IMR-90 (cell line): Measurements from ENCODE around the gene HOXB1. TPM values are rescaled to one million over a fixed set of nuclear protein-coding genes. Genes with fewer than 3 reads are reported as not detected.
A peak's percentile ranks its signal among the peaks of the same experiment; 100 is the strongest.

Experiments used
- ATAC-seq: fragments of 200-7000 bp; cut with Tn5 transposase; 2 replicates; pipeline ENCODE4 v1.9.1; 2020; ENCODE audit warnings: low read depth, mild to moderate bottlenecking, moderate library complexity
- BruUV-seq: library from RNA; stranded (reverse); fragments of 400-500 nt; replicated peaks from 2 replicates; lab custom pipeline; 2021; lab: Mats Ljungman, UMichigan
- CTCF ChIA-PET: fragments of 300-600 bp; formaldehyde crosslinking; extraction: SDS; loops from one replicate; lab custom pipeline; 2021; ENCODE audit warnings: antibody characterized with exemption; lab: Yijun Ruan, JAX
- POLR2A ChIA-PET: fragments of 300-600 bp; sonication (Branson Sonifier 250); formaldehyde crosslinking; loops from one replicate; lab custom pipeline; 2022; ENCODE audit warnings: antibody characterized with exemption; ENCODE audit not compliant: unreplicated experiment; lab: Charles Lee
- DNase-seq: peaks from one replicate; pipeline ENCODE4 v3.0.0; 2013
- H2AFZ ChIP-seq: replicated peaks from 2 replicates; pipeline ENCODE3; 2013; ENCODE audit warnings: low read length, mild to moderate bottlenecking; ENCODE audit not compliant: poor library complexity
- H2AK5ac ChIP-seq: 2 replicates; pipeline ENCODE4 v1.6.1; 2013; ENCODE audit warnings: low read depth, low read length, inconsistent platforms
- H2AK9ac ChIP-seq: replicated peaks from 2 replicates; pipeline ENCODE3; 2013; ENCODE audit warnings: mild to moderate bottlenecking, low read depth, low read length, moderate library complexity; ENCODE audit not compliant: poor library complexity
- H2BK120ac ChIP-seq: 2 replicates; pipeline ENCODE4 v1.6.1; 2013; ENCODE audit warnings: low read depth, low read length, inconsistent platforms
- H2BK15ac ChIP-seq: 3 replicates; pipeline ENCODE4 v1.6.1; 2013; ENCODE audit warnings: low read depth, low read length, inconsistent platforms
- H2BK20ac ChIP-seq: 2 replicates; pipeline ENCODE4 v1.6.1; 2013; ENCODE audit warnings: low read depth, mild to moderate bottlenecking, inconsistent platforms, low read length, moderate library complexity
- H2BK5ac ChIP-seq: 2 replicates; pipeline ENCODE4 v1.6.1; 2013; ENCODE audit warnings: mild to moderate bottlenecking, low read depth, low read length, inconsistent platforms; ENCODE audit not compliant: poor library complexity, severe bottlenecking
- H3K14ac ChIP-seq: replicated peaks from 2 replicates; pipeline ENCODE4 v1.6.1; 2013; ENCODE audit warnings: low read depth, low read length, inconsistent platforms
- H3K18ac ChIP-seq: 2 replicates; pipeline ENCODE4 v1.6.1; 2013; ENCODE audit warnings: low read depth, low read length, control low read depth
- H3K23ac ChIP-seq: 2 replicates; pipeline ENCODE4 v1.6.1; 2013; ENCODE audit warnings: low read depth, low read length, inconsistent platforms
- H3K27ac ChIP-seq: 2 replicates; pipeline ENCODE4 v1.5.1; 2013; ENCODE audit warnings: mild to moderate bottlenecking, control low read depth, low read length; ENCODE audit not compliant: insufficient read depth
- H3K27me3 ChIP-seq: 2 replicates; pipeline ENCODE4 v1.6.1; 2013; ENCODE audit warnings: low read length; ENCODE audit not compliant: control insufficient read depth, insufficient read depth
- H3K36me3 ChIP-seq: 2 replicates; pipeline ENCODE4 v1.6.1; 2013; ENCODE audit warnings: low read length, mixed read lengths; ENCODE audit not compliant: control insufficient read depth, insufficient read depth
- H3K4ac ChIP-seq: 2 replicates; pipeline ENCODE4 v1.6.1; 2013; ENCODE audit warnings: low read depth, low read length, inconsistent platforms
- H3K4me1 ChIP-seq: 2 replicates; pipeline ENCODE4 v1.6.1; 2013; ENCODE audit warnings: low read length, mixed read lengths; ENCODE audit not compliant: control insufficient read depth, insufficient read depth
- H3K4me2 ChIP-seq: 2 replicates; pipeline ENCODE4 v1.6.1; 2013; ENCODE audit warnings: low read depth, mild to moderate bottlenecking, control low read depth, low read length, moderate library complexity
- H3K4me3 ChIP-seq: 2 replicates; pipeline ENCODE4 v1.5.1; 2013; ENCODE audit warnings: low read depth, mild to moderate bottlenecking, control low read depth, low read length, moderate library complexity; ENCODE audit not compliant: insufficient read depth
- H3K56ac ChIP-seq: 2 replicates; pipeline ENCODE4 v1.6.1; 2013; ENCODE audit warnings: low read length, inconsistent platforms; ENCODE audit not compliant: insufficient read depth; ENCODE audit errors: extremely low read depth
- H3K79me1 ChIP-seq, 2 experiments: 2 replicates each; pipeline ENCODE4 v1.6.1; 2013; ENCODE audit warnings: low read length in 2 of 2, inconsistent platforms in 1 of 2, low read depth in 1 of 2
- H3K9ac ChIP-seq: 2 replicates; pipeline ENCODE4 v1.6.1; 2013; ENCODE audit warnings: low read depth, low read length, control low read depth
- H3K9me1 ChIP-seq: 2 replicates; pipeline ENCODE4 v1.6.1; 2013; ENCODE audit warnings: low read length, inconsistent platforms; ENCODE audit not compliant: insufficient read depth
- H3K9me3 ChIP-seq: 2 replicates; pipeline ENCODE4 v1.6.1; 2013; ENCODE audit warnings: low read length; ENCODE audit not compliant: control insufficient read depth, insufficient read depth
- H4K20me1 ChIP-seq: 2 replicates; pipeline ENCODE4 v1.6.1; 2013; ENCODE audit warnings: low read length, inconsistent platforms; ENCODE audit not compliant: insufficient read depth
- H4K5ac ChIP-seq: 2 replicates; pipeline ENCODE4 v1.6.1; 2013; ENCODE audit warnings: mild to moderate bottlenecking, low read depth, low read length, control low read depth
- H4K8ac ChIP-seq, 2 experiments: 2 replicates each; pipeline ENCODE4 v1.6.1; 2013; ENCODE audit warnings: low read depth in 2 of 2, low read length in 2 of 2, control low read depth in 1 of 2, inconsistent platforms in 1 of 2
- H4K91ac ChIP-seq: 2 replicates; pipeline ENCODE4 v1.6.1; 2013; ENCODE audit warnings: low read depth, low read length, inconsistent platforms; ENCODE audit not compliant: insufficient read depth
- BHLHE40 ChIP-seq: fragments of 150-350 bp; IDR thresholded peaks from 2 replicates; pipeline ENCODE4 v1.6.1; 2016; ENCODE audit warnings: mild to moderate bottlenecking, low read depth, low read length
- CEBPB ChIP-seq: IDR thresholded peaks from 2 replicates; pipeline ENCODE4 v1.6.1; 2012; ENCODE audit warnings: low read depth, low read length, improper control_type of control experiment
- CHD1 ChIP-seq: IDR thresholded peaks from 2 replicates; pipeline ENCODE4 v1.6.1; 2012; ENCODE audit warnings: low read depth, low read length, improper control_type of control experiment
- MAFK ChIP-seq: IDR thresholded peaks from 2 replicates; pipeline ENCODE4 v1.6.1; 2012; ENCODE audit warnings: low read depth, low read length, improper control_type of control experiment
- MAZ ChIP-seq: IDR thresholded peaks from 2 replicates; pipeline ENCODE4 v1.6.1; 2012; ENCODE audit warnings: low read depth, mild to moderate bottlenecking, low read length, improper control_type of control experiment, moderate library complexity, borderline replicate concordance
- MXI1 ChIP-seq: IDR thresholded peaks from 2 replicates; pipeline ENCODE4 v1.6.1; 2012; ENCODE audit warnings: low read depth, mild to moderate bottlenecking, low read length, moderate library complexity, borderline replicate concordance
- NFE2L2 ChIP-seq: fragments of 150-350 bp; IDR thresholded peaks from 2 replicates; pipeline ENCODE4 v1.6.1; 2016; ENCODE audit warnings: low read depth, mild to moderate bottlenecking, low read length
- POLR2A ChIP-seq: IDR thresholded peaks from 2 replicates; pipeline ENCODE4 v1.6.1; 2012; ENCODE audit warnings: mild to moderate bottlenecking, low read depth, low read length
- RAD21 ChIP-seq: IDR thresholded peaks from 2 replicates; pipeline ENCODE4 v1.6.1; 2012; ENCODE audit warnings: low read length, improper control_type of control experiment
- RCOR1 ChIP-seq: IDR thresholded peaks from 2 replicates; pipeline ENCODE4 v1.6.1; 2012; ENCODE audit warnings: mild to moderate bottlenecking, low read length, improper control_type of control experiment; ENCODE audit not compliant: insufficient replicate concordance
- RFX5 ChIP-seq: IDR thresholded peaks from 2 replicates; pipeline ENCODE4 v1.8.0; 2012; ENCODE audit warnings: low read depth, mild to moderate bottlenecking, low read length, moderate library complexity
- SMC3 ChIP-seq: fragments of 150-350 bp; IDR thresholded peaks from 2 replicates; pipeline ENCODE4 v1.6.1; 2016; ENCODE audit warnings: low read depth, mild to moderate bottlenecking, antibody characterized with exemption, low read length, moderate library complexity
- WGBS, 2 experiments: methylation state at CpG; one replicate each; pipeline versions ENCODE4 v1.1.5 to v1.1.7; 2013; ENCODE audit warnings: missing lambda C conversion rate in 2 of 2; ENCODE audit not compliant: insufficient read length in 1 of 2; ENCODE audit errors: extremely low coverage in 2 of 2; 5-methylcytosine and 5-hydroxymethylcytosine counted together
- dilution Hi-C: fragments of 300-500 bp; cut with HindIII; formaldehyde crosslinking; loops from one replicate; pipeline ENCODE4 v1.14.3; 2018; ENCODE audit warnings: low sequenced_read_pairs; ENCODE audit not compliant: unreplicated experiment
- in situ Hi-C: fragments of 300-500 bp; cut with MboI; formaldehyde crosslinking; loops from 3 replicates; pipeline ENCODE4 v1.14.3; 2019; ENCODE audit warnings: low sequenced_read_pairs, inconsistent platforms, mixed read lengths
- intact Hi-C: fragments of 100-400 bp; cut with micrococcal nuclease; formaldehyde crosslinking; loops from 2 replicates; pipeline ENCODE4 v1.10.0; 2022
- polyA plus RNA-seq, 3 experiments: library from polyadenylated mRNA; depleted of rRNA; stranded (reverse); fragments of >200 nt; gene quantifications; 2 replicates each; pipeline ENCODE4 v1.2.3, GENCODE V29; 2012; ENCODE audit warnings: low replicate concordance in 1 of 3
- total RNA-seq: library from RNA; depleted of rRNA; stranded (reverse); fragments of >200 nt; gene quantifications from 2 replicates; pipeline ENCODE4 v1.2.3, GENCODE V29; 2012
- TF ChIP-seq, protein P1 (sequence below): fragments of 150-350 bp; IDR thresholded peaks from 2 replicates; pipeline ENCODE4 v1.6.1; 2016; ENCODE audit warnings: low read depth, mild to moderate bottlenecking, low read length, moderate library complexity, borderline replicate concordance
- TF ChIP-seq, protein P2 (sequence below): fragments of 150-350 bp; IDR thresholded peaks from 2 replicates; pipeline ENCODE4 v1.6.1; 2017; ENCODE audit warnings: mild to moderate bottlenecking, antibody characterized with exemption, low read length, low read depth
- TF ChIP-seq, protein P3 (sequence below): conservative IDR thresholded peaks from 2 replicates; pipeline ENCODE4 v1.5.1; 2012; ENCODE audit warnings: mild to moderate bottlenecking, low read depth, low read length, improper control_type of control experiment

HOXB1 gene
- total and polyA plus RNA-seq, 2 of the 4 experiments (the other 2 are of a cell fraction), result not detected

DNA sequence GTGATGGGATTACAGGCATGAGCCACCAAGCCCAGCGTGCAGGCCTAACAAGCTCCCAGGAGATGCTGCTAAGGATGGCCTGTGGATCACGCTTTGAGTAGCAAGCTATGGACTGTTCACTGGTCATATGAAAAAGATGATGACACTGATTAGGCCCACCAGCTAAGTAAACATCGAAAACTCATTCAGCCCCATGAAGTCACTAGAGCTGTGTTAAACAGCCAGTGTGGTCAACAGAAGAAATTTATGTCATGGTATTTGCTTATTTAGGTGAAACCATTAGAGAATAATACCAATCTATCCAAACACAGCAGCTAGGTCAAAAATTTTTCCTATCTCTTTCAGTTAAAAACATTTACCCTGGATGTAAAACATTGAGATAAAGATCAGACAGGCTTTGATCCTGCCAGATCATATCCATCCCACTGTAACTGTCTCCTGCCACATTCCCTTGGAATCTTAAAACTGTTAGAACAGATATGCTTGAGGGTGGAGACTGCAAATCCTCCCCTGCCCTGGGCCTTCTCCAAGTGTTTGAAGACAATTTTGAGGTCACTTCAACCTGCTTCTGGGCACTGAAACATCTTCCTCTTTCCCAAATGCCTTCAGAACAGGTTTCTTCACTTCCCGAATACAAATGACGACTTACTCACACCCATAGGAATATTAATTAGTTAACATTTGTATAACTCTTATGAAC, 30.9 kb downstream of the HOXB1 start:
- in situ Hi-C loops, result no loop called here
- peak overlapping the region; percentile 57 for H2AK5ac ChIP-seq
- H4K5ac ChIP-seq, result no peak overlapping the region
- H2BK15ac ChIP-seq, result peak overlapping the region; percentile 7; the same call in 1 of the 3 replicates
- no peak overlapping the region for H3K56ac ChIP-seq
- H3K9me1 ChIP-seq, result peaks cover 25% of the 10 kb centered on the region; the same call in 1 of the 2 replicates
- H3K27me3 ChIP-seq, result no peaks in the 10 kb centered on the region
- dilution Hi-C loops, result no loop called here
- WGBS, 2 experiments, result no CpG with 5 or more reads among the region's 5 CpGs
- H4K91ac ChIP-seq, result peak overlapping the region; percentile 12; the same call in 1 of the 2 replicates
- peak overlapping the region; percentile 44 for H3K4ac ChIP-seq
- H4K8ac ChIP-seq, result no peak overlapping the region; a peak in 1 of 4 replicates
- peak; percentile 65 for DNase-seq
- H3K4me1 ChIP-seq, result peaks cover 35% of the 10 kb centered on the region
- H3K9ac ChIP-seq, result no peak overlapping the region
- no peak overlapping the region for H2AFZ ChIP-seq
- no peaks in the 10 kb centered on the region for H3K9me3 ChIP-seq
- no peak overlapping the region; the same call in 1 of the 2 replicates for H3K27ac ChIP-seq
- CTCF ChIA-PET, result no interaction called here
- no TSS peak for BruUV-seq
- POLR2A ChIA-PET, result no interaction called here
- H3K18ac ChIP-seq, result no peak overlapping the region
- H3K14ac ChIP-seq, result no peak overlapping the region
- H2BK20ac ChIP-seq, result peak overlapping the region; percentile 40; the same call in 1 of the 2 replicates
- ATAC-seq, result no peak
- 0 out of 2 replicates have a peak overlapping the region, but pooled peaks have one; percentile 29 for H3K23ac ChIP-seq
- no peak overlapping the region for H2BK120ac ChIP-seq
- no peaks in the 10 kb centered on the region for H3K36me3 ChIP-seq
- no peaks in the 10 kb centered on the region for H4K20me1 ChIP-seq
- no peak overlapping the region for H3K4me3 ChIP-seq
- no peak overlapping the region for H2BK5ac ChIP-seq
- intact Hi-C loops, result loop anchor here (2.0 kb wide), 1 partner anchor 41 kb away; no protein-coding TSS in a partner anchor
- H3K79me1 ChIP-seq, result peaks cover 0 to 24% of the 10 kb centered on the region in 2 experiments; a peak in 2 of 4 replicates
- H2AK9ac ChIP-seq, result no peak overlapping the region
- no peak overlapping the region for H3K4me2 ChIP-seq
- TF ChIP-seq BHLHE40 (no peak), RCOR1 (no peak), MAFK (no peak), NFE2L2 (no peak), POLR2A (no peak), MXI1 (no peak), RFX5 (no peak), MAZ (no peak), SMC3 (no peak), CEBPB (no peak), RAD21 (no peak), CHD1 (no peak)
- TF ChIP-seq, protein P1, sequence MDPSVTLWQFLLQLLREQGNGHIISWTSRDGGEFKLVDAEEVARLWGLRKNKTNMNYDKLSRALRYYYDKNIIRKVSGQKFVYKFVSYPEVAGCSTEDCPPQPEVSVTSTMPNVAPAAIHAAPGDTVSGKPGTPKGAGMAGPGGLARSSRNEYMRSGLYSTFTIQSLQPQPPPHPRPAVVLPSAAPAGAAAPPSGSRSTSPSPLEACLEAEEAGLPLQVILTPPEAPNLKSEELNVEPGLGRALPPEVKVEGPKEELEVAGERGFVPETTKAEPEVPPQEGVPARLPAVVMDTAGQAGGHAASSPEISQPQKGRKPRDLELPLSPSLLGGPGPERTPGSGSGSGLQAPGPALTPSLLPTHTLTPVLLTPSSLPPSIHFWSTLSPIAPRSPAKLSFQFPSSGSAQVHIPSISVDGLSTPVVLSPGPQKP, result no peak
- TF ChIP-seq, protein P2, sequence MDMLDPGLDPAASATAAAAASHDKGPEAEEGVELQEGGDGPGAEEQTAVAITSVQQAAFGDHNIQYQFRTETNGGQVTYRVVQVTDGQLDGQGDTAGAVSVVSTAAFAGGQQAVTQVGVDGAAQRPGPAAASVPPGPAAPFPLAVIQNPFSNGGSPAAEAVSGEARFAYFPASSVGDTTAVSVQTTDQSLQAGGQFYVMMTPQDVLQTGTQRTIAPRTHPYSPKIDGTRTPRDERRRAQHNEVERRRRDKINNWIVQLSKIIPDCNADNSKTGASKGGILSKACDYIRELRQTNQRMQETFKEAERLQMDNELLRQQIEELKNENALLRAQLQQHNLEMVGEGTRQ, result no peak
- TF ChIP-seq, protein P3, sequence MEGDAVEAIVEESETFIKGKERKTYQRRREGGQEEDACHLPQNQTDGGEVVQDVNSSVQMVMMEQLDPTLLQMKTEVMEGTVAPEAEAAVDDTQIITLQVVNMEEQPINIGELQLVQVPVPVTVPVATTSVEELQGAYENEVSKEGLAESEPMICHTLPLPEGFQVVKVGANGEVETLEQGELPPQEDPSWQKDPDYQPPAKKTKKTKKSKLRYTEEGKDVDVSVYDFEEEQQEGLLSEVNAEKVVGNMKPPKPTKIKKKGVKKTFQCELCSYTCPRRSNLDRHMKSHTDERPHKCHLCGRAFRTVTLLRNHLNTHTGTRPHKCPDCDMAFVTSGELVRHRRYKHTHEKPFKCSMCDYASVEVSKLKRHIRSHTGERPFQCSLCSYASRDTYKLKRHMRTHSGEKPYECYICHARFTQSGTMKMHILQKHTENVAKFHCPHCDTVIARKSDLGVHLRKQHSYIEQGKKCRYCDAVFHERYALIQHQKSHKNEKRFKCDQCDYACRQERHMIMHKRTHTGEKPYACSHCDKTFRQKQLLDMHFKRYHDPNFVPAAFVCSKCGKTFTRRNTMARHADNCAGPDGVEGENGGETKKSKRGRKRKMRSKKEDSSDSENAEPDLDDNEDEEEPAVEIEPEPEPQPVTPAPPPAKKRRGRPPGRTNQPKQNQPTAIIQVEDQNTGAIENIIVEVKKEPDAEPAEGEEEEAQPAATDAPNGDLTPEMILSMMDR, result no peak
